ENCODE results near the gene DIRAS2. TPM values are rescaled to one million over a fixed set of nuclear protein-coding genes. Genes with fewer than 3 reads are reported as not detected.
"Not testable (repeated sequence)": the region's sequence is repeated elsewhere in the genome, so short reads cannot be mapped to it uniquely, and the experiment has no call there.

The DIRAS2 gene
- total RNA-seq, 4 donors from 2014 or later: 0.42 to 2.1 (median 0.74) TPM

- intact Hi-C loops (cut with DNase I; ENCODE audit: low total_unique reads): no loop called here
- no peak overlapping the region for H3K4me3 ChIP-seq (ENCODE audit: low read depth, poor library complexity, severe bottlenecking)
- TF ChIP-seq CTCF (IDR thresholded peaks at IDR 0.05) (no peak), POLR2A (IDR thresholded peaks at IDR 0.05) (no peak)
- WGBS, 2 donors: 33 to 44% methylated on average over 3 of the region's 3 CpGs
- DNase-seq (ENCODE audit: low spot score in 2 of 2): no peak
These were observed 17.2 kb upstream of the DIRAS2 start for GRCh38 chr9:90659650-90660364.

- TF ChIP-seq CTCF (IDR thresholded peaks at IDR 0.05) (no peak), POLR2A (IDR thresholded peaks at IDR 0.05) (no peak)
- WGBS, 2 donors: 92 to 94% methylated on average over 4 of the region's 4 CpGs
- intact Hi-C loops (cut with DNase I; ENCODE audit: low total_unique reads): no loop called here
- no peak for DNase-seq (ENCODE audit: low spot score in 2 of 2)
- H3K4me3 ChIP-seq (ENCODE audit: low read depth, poor library complexity, severe bottlenecking): no peak overlapping the region
These were observed 16.2 kb upstream of the DIRAS2 start for GRCh38 chr9:90658783-90659182.

- WGBS, 2 donors: 64 to 68% methylated on average over 3 of the region's 3 CpGs
- intact Hi-C loops (cut with DNase I; ENCODE audit: low total_unique reads): no loop called here
- TF ChIP-seq POLR2A (IDR thresholded peaks at IDR 0.05): no peak
- TF ChIP-seq CTCF (IDR thresholded peaks at IDR 0.05): no peak
These were observed 15.6 kb upstream of the DIRAS2 start for GRCh38 chr9:90658181-90658580.

GRCh38 chr9:90656876-90657275, 14.3 kb upstream of the DIRAS2 start:
- H3K4me3 ChIP-seq (ENCODE audit: low read depth, poor library complexity, severe bottlenecking); DNase-seq (ENCODE audit: low spot score in 2 of 2); intact Hi-C loops (cut with DNase I; ENCODE audit: low total_unique reads): not testable (repeated sequence)
- 79 to 80% methylated on average over 6 of the region's 6 CpGs for WGBS, 2 donors

More at GRCh38 chr9:90658181-90658580, 15.6 kb upstream of the DIRAS2 start:
- H3K4me3 ChIP-seq (ENCODE audit: low read depth, poor library complexity, severe bottlenecking): no peak overlapping the region
- DNase-seq (ENCODE audit: low spot score in 2 of 2): no peak

- DNase-seq (ENCODE audit: low spot score in 2 of 2): no peak
- 84 to 86% methylated on average over 1 of the region's 1 CpG for WGBS, 2 donors
- H3K4me3 ChIP-seq (ENCODE audit: low read depth, poor library complexity, severe bottlenecking): no peak overlapping the region
- intact Hi-C loops (cut with DNase I; ENCODE audit: low total_unique reads): no loop called here
- no peak for TF ChIP-seq CTCF (IDR thresholded peaks at IDR 0.05)
- no peak for TF ChIP-seq POLR2A (IDR thresholded peaks at IDR 0.05)
These were observed 8.6 kb upstream of the DIRAS2 start for GRCh38 chr9:90651246-90651645.

- intact Hi-C loops (cut with DNase I; ENCODE audit: low total_unique reads): no loop called here
- WGBS, 2 donors: 78 to 86% methylated on average over 2 of the region's 2 CpGs
- DNase-seq (ENCODE audit: low spot score in 2 of 2): no peak
- TF ChIP-seq POLR2A (IDR thresholded peaks at IDR 0.05) (no peak), CTCF (IDR thresholded peaks at IDR 0.05) (no peak)
- H3K4me3 ChIP-seq (ENCODE audit: low read depth, poor library complexity, severe bottlenecking): no peak overlapping the region
These were observed 5.2 kb upstream of the DIRAS2 start for GRCh38 chr9:90647843-90648242.
